Stimulated activated CD8-positive, alpha-beta memory T cell treated with anti-CD3 and anti-CD28 coated beads, Interleukin-2, amount 100 ng/mL, for 48 hours (primary cell): Measurements from ENCODE around the gene RPS6KL1.

Source experiments
- DNase-seq, 2 donors: peaks; one replicate each; pipeline ENCODE4 v3.0.0-alpha.2; 2020; ENCODE audit warnings: low read depth in 2 of 2

Gene RPS6KL1, protein sequence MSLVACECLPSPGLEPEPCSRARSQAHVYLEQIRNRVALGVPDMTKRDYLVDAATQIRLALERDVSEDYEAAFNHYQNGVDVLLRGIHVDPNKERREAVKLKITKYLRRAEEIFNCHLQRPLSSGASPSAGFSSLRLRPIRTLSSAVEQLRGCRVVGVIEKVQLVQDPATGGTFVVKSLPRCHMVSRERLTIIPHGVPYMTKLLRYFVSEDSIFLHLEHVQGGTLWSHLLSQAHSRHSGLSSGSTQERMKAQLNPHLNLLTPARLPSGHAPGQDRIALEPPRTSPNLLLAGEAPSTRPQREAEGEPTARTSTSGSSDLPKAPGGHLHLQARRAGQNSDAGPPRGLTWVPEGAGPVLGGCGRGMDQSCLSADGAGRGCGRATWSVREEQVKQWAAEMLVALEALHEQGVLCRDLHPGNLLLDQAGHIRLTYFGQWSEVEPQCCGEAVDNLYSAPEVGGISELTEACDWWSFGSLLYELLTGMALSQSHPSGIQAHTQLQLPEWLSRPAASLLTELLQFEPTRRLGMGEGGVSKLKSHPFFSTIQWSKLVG

DNA sequence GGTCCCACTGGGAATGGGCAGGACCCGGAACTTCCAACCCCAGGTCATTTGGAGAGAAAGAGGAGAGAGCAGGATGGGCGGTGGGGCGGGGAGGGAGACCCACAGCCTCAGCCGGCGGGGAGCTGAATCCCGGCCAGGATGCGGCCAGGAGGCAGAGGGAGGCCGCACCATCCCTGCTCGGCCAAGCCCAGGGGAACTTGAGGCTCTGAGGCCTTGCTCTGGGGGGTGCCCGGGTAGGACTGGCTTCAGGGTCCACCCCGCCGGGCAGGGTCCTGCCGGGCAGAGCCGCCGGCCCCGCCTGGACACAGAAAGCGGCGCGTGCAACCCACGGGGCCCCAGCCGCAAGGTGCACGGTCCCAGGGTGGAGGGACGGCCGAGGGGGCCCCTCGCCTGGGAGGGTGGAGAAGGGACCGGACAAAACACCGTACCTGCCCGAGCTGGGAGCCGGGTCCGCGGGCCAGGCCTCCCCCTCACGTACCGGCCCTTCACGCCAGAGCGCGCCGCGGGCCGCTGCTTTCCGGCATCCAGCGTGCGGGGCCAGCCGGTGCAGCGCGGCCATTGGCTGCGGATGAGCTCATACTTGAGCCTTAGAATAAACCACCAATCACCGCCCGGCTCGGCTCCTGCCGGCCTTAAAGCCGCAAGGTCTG lies at the start of gene RPS6KL1:
Gene RPS6KL1, minus strand, starts transcription at position 509 of the 650 bp plus-strand sequence. CDS start 1,719 bp downstream, outside the sequence.
- peak; percentile 55 to 62 for DNase-seq

DNA sequence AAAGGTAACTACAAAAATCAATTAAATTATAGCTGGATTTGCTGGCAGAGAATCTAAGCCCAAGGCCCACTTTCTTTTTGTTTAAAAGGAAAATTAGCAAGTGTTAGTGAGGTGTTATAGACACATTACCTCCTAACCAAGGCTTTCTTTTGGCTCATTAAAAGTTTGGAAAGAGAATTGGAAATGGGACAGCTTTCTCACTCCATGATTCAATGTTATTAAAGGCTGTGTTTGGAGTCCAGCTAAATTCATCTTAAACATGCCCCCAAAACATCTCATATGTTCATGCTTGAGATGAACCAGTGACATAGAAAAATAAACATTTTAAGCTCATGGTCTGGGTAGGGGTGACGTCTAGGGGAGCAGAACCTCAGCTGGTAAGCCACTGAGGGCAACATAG lies 45.8 kb upstream of the RPS6KL1 start:
- DNase-seq = no peak

DNA sequence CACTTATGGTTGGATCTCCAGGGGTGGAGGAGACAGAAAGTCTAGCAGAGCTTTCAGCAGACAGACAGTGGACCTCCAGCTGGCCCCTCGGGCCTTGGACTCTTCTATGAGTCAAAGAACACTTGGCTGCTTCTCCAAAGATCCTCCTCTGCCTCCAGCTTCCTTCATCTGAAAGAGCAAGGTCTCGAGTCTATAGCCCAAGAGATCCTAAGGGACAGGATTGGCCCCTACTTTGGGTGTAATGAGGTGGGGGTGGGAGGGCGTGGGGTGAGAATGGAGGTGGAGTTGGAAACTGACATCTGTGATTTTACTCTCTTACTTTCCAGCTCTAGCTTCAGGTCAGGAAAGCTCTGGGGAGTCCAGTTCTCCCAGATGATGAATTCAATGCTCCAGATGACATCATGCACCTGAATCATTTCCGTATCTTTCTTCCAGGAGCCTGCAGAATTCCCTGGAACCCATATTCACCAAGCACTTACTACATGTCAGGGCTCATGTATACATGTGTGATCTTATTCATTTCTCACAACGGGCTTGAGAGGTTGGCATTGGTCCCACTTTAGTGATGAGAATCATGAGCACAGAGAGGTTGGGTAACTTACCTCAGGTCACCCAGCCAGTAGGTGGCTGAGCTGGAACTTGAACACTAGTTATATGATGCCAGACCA lies 42.6 kb upstream of the RPS6KL1 start:
- no peak for DNase-seq

DNA sequence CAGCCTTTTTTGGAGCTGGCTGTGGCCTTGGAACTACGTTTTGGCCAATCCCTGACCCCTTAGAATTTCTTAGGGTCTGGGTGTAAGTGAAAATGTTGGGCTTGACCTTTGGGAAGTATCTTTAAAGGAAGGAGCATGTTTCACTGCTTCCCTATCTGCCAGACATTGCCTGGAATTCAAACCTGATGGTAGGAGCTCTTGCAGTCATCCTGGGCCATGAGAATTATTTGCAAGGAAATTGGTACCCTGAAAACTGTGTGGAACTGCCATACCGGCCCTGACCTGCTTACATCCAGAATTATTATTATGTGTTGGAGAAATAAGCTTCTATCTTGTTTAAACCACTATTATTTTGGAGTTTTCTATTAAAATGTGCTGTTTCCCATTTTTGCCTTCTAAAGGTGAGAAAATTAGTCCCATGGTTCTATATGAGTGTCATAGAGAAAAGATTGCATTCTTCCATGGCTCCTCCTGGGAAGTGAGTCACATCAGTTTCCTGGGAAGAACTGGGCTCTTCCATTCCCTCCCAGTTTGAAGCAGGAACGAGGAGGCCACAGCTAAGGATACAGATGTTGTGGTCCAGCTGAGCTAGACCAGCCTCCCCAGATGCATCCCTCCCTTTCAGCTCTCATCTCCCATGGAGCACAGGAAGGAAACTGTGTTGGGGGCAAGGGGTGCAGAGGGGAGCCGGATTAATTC lies 41.9 kb upstream of the RPS6KL1 start:
- DNase-seq = no peak

DNA sequence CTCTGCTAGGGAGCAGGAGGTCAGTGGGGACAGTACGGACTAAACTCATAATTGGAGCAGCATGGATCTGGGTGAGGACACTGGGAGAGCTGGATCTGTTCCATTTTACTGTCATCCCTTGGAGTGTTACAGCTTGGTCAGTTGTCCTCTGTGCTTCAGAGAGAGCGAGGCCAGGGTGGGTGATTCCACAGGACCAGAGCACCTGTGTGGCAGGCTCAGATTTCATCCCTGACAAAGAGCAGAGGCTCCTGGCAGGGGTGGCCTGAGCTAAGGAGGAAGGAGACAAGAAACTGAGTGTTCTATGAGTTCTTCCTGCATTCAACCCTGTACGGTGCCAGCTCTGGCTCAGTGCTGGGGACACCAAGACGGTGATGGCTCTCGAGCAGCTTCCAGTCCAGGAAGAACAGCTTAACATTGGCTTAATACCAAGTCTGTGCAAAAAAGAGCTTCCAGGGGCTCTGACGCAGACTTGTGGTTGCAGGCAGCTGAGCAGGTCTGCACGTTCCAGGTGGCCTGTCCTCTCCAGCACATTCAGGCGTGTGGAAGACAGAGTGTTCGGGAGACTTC lies 40.7 kb upstream of the RPS6KL1 start:
- DNase-seq = no peak

- no peak for DNase-seq
These were observed 40.2 kb upstream of the RPS6KL1 start for GRCh38 chr14:74963178-74963704.

DNA sequence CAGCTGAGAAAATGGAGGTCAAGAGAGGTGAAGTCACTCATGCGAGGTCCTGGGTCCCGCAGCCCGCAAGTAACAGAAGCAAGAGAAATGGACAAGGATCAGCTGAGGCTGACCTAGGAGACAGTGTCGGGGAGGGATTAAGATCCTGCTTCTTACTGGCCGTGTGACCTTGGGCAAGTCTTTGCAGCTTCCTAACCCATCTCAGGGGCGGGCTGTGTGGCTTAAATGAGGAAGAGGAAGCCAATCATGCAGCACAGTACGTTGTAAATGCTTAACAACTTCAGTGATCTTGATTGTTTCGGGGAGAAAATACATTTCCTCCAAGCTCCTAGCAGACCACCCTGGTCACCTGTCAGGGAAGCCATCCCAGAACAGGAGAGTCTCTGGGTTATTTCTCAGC lies 39.4 kb upstream of the RPS6KL1 start:
- no peak for DNase-seq

DNA sequence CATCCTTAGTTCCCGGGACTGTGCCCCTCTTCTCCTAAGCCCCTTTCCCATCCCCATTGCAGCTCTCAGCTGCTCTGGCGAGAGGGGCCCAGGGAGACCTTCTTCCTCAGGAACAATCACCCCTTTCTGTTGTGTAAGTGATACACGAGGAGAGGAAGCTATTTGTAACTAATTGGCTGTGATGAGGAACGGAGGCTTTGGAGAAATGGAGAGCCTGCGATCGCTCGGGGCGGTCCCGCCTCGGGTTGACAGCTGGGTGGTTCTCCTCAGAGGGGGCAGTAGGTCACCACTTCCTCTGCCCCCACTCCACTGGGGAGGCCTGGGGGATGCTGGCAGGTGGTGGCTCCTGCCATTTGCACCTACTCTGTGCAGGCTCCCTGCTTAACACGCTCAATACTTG lies 39.0 kb upstream of the RPS6KL1 start:
- no peak for DNase-seq

DNA sequence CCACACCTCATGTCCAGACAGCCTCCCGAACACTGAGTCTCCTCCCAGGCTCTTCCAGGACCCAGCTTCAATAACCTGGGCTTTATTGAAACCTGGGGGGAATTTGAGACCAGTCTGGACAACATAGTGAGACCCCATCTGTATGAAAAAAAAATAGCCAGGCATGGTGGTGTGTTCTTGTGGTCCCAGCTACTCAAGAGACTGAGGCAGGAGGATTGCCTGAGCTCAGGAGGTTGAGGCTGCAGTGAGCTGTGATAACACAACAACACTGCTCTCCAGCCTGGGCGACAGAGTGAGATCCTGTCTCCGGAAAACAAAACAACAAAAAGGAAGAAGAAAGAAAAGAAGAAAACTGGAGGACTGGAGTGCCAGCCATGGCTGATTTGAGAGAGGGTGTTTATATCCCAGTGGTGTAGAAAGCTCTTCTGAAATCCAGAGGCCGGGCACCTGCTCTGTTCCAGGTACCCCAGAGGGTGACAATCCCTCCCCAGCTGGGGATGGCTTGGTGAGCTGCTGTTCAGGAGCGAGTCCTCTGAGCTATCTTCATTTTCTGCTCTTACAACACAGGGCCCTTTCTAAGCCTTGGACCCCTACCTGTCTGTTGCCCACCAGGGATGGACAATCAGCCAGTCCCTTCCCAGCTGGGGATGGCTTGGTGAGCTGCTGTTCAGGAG lies 38.3 kb upstream of the RPS6KL1 start:
- no peak for DNase-seq

GRCh38 chr14:74960736-74961135 lies 37.7 kb upstream of the RPS6KL1 start:
- DNase-seq = no peak

- DNase-seq = no peak
These were observed 36.6 kb upstream of the RPS6KL1 start for GRCh38 chr14:74959596-74960180.

- DNase-seq = no peak
These were observed 33.4 kb upstream of the RPS6KL1 start for GRCh38 chr14:74956280-74957072.

DNA sequence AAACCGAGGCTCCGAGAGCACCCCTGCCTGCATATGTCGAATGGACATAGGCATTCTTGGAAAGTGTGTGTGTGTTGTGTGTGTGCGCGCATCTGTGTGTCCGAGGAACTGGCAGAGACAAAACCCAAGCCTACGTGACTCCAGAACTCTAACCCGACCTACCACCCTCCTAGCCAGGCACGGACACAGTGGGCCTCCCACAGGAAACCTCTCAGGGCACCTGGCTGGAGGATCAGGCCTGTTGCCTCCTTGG lies 32.9 kb upstream of the RPS6KL1 start:
- DNase-seq = no peak

DNA sequence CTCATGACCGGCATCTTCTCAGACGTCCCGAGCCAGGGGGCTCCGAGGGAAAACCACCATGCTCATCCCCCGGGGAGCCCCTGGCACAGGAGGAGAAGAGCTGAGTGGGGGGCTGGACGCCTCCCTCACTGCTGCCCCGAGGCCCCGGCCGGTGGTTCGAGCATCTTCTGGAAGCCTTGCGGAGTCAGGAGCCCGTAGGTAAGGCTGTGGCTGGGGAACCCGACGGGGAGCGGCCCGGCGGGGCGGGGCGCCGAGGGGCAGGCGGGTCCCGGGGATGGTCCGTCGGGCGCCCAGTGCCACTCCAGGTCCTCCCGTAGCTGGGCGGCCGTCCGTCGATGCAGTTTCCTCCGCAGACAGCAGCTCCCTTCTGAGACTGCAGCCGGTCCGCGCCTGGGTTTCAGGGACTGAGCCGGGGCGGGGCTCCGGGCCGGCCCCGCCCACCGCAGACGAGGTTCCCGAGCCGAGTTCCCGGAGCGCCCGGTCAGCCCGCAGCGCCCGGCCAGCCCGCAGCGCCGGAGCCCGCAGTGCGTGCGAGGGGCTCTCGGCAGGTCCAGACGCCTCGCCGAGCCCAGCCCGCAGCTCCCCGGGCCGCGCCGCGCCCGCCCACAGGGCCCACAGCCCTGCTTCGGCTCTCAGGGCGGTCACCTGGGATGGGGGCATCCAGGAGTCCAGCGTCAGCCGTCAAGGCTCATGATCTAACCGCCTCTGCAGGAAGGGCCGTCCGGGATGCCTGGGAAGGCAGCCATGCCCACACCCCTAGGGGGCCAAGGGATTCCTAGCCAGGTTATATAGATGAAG lies 32.4 kb upstream of the RPS6KL1 start, which contains the start of gene PGF:
Gene PGF, minus strand, starts transcription at position 369 of the 798 bp plus-strand sequence. Its CDS starts 355 bp downstream, at position 14.
- peak in 1 of 2 donors; percentile 18 for DNase-seq

- no peak for DNase-seq
These were observed 31.8 kb upstream of the RPS6KL1 start for GRCh38 chr14:74954947-74955228.

- DNase-seq = no peak
These were observed 31.3 kb upstream of the RPS6KL1 start for GRCh38 chr14:74954232-74954946.

DNA sequence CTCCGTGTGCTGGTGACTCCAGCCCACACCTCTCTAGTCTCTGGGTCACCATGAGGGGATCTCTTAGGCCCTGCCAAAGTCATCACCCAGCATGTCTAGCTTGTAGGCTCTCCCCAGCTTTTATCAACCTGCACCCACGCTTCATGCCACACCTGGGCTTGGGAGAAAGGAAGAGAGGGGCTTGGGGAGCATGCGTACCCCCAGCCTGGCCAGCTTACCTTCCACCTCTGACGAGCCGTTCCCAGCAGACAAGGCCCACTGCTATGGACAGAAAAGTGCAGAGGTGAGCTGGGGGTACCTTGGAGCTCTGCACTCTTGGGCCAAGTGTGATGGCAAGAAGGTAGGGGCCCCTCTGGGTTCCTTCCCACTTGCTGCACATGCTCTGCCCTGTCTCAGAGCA lies 30.6 kb upstream of the RPS6KL1 start:
- DNase-seq = no peak
